HFF-Myc (cell line): ENCODE measurements around the gene TIAM1.

Experiments
- DNase-seq: peaks from one replicate; pipeline ENCODE4 v3.0.0-alpha.2; 2011; ENCODE audit warnings: low read depth; ENCODE audit errors: extremely low read depth
- H3K4me3 ChIP-seq: replicated peaks from 2 replicates; pipeline ENCODE4 v1.5.1; 2011; ENCODE audit warnings: low read depth, mild to moderate bottlenecking, control low read depth, low read length
- CTCF ChIP-seq: IDR thresholded peaks from 2 replicates; pipeline ENCODE4 v1.5.1; 2012; ENCODE audit warnings: mild to moderate bottlenecking, low read depth, low read length, control low read depth; ENCODE audit errors: missing control alignments

TIAM1 gene

GRCh38 chr21:31216206-31216605 lies 127.9 kb downstream of the TIAM1 start:
- H3K4me3 ChIP-seq = no peak overlapping the region
- DNase-seq = no peak
- no peak for TF ChIP-seq CTCF

- no peak for DNase-seq
Measured at GRCh38 chr21:31213787-31214186, 130.3 kb downstream of the TIAM1 start.

GRCh38 chr21:31211836-31212235 lies 132.2 kb downstream of the TIAM1 start:
- H3K4me3 ChIP-seq = no peak overlapping the region
- no peak for TF ChIP-seq CTCF
- no peak for DNase-seq

More at GRCh38 chr21:31213787-31214186, 130.3 kb downstream of the TIAM1 start:
- no peak overlapping the region for H3K4me3 ChIP-seq
- no peak for TF ChIP-seq CTCF

GRCh38 chr21:31205412-31205811 lies 138.6 kb downstream of the TIAM1 start:
- DNase-seq = no peak
- no peak overlapping the region for H3K4me3 ChIP-seq
- no peak for TF ChIP-seq CTCF

- no peak for TF ChIP-seq CTCF
- DNase-seq = no peak
- no peak overlapping the region for H3K4me3 ChIP-seq
Measured at GRCh38 chr21:31204801-31205200, 139.3 kb downstream of the TIAM1 start.

GRCh38 chr21:31203431-31204054 lies 140.5 kb downstream of the TIAM1 start:
- DNase-seq = no peak
- no peak overlapping the region for H3K4me3 ChIP-seq
- no peak for TF ChIP-seq CTCF

GRCh38 chr21:31201548-31201947 lies 142.5 kb downstream of the TIAM1 start:
- no peak for TF ChIP-seq CTCF
- H3K4me3 ChIP-seq = no peak overlapping the region
- DNase-seq = no peak
